Activated CD4-positive, alpha-beta T cell treated with anti-CD3 and anti-CD28 coated beads, Interleukin-2, Interleukin-4, amounts not matched to agents 100 ng/mL and 50 ng/mL, durations not matched to agents 16 hours and 8 hours (primary cell): Measurements from ENCODE around the gene RANBP3.
"Not testable (repeated sequence)": the region's sequence is repeated elsewhere in the genome, so short reads cannot be mapped to it uniquely, and the experiment has no call there.

ENCODE experiments used
- DNase-seq: peaks from one replicate; pipeline ENCODE4 v3.0.0-alpha.2; 2020; ENCODE audit warnings: low spot score

Gene RANBP3

GRCh38 chr19:5882421-5882968 is 95.4 kb downstream of the RANBP3 start:
- no peak for DNase-seq

GRCh38 chr19:5881543-5882299 is 96.2 kb downstream of the RANBP3 start:
- DNase-seq, result no peak

- DNase-seq, result no peak
Measured at GRCh38 chr19:5880604-5881078, 97.3 kb downstream of the RANBP3 start.

GRCh38 chr19:5880196-5880595 is 97.7 kb downstream of the RANBP3 start:
- no peak for DNase-seq

- no peak for DNase-seq
Measured at GRCh38 chr19:5877882-5878281, 100.1 kb downstream of the RANBP3 start.

GRCh38 chr19:5877427-5877826 is 100.5 kb downstream of the RANBP3 start:
- DNase-seq, result no peak

GRCh38 chr19:5874496-5874895 is 103.4 kb downstream of the RANBP3 start:
- DNase-seq, result not testable (repeated sequence)

GRCh38 chr19:5873617-5874199 is 104.2 kb downstream of the RANBP3 start:
- DNase-seq, result no peak

- no peak for DNase-seq
Measured at GRCh38 chr19:5870986-5871394, 107.0 kb downstream of the RANBP3 start.

GRCh38 chr19:5867201-5868136 is 110.5 kb downstream of the RANBP3 start:
- DNase-seq, result no peak
